PFSK-1 (cell line): Measurements from ENCODE around the gene IAH1.

Experiments
- POLR2AphosphoS5 ChIP-seq: IDR thresholded peaks from 2 replicates; pipeline ENCODE4 v1.6.1; 2012; ENCODE audit warnings: low read depth, mild to moderate bottlenecking, control low read depth, low read length, moderate library complexity
- REST ChIP-seq, 2 experiments: IDR thresholded peaks; 2 replicates each; pipeline versions ENCODE4 v1.6.1 to v1.8.0; 2011 to 2012; ENCODE audit warnings: low read depth in 2 of 2, low read length in 2 of 2, control low read depth in 1 of 2, inconsistent platforms in 1 of 2, mild to moderate bottlenecking in 1 of 2, moderate library complexity in 1 of 2; ENCODE audit not compliant: insufficient read depth in 1 of 2

- TF ChIP-seq POLR2AphosphoS5 (no peak), REST (IDR thresholded peaks at IDR 0.05; ENCODE audit: insufficient read depth in 1 of 2, low read depth in 2 of 2, low read length in 2 of 2) (no peak)
Observed at GRCh38 chr2:9492927-9493326, 18.6 kb downstream of the IAH1 start.
